GM19043 (cell line): ENCODE measurements around the gene DLX2.
"Not testable (repeated sequence)": the region's sequence is repeated elsewhere in the genome, so short reads cannot be mapped to it uniquely, and the experiment has no call there.

ENCODE experiments used
- ATAC-seq: cut with Tn5 transposase; IDR thresholded peaks from one replicate; pipeline ENCODE4 v1.9.1; 2021; ENCODE audit warnings: low read depth; ENCODE audit not compliant: unreplicated experiment

The DLX2 gene

GRCh38 chr2:172062402-172063004 is 40.2 kb downstream of the DLX2 start:
- no peak for ATAC-seq

- ATAC-seq, result not testable (repeated sequence)
Observed at GRCh38 chr2:172060118-172060517, 42.6 kb downstream of the DLX2 start.

- no peak for ATAC-seq
Observed at GRCh38 chr2:172058660-172059059, 44.0 kb downstream of the DLX2 start.

GRCh38 chr2:172056293-172056692 is 46.4 kb downstream of the DLX2 start:
- ATAC-seq, result no peak

- ATAC-seq, result no peak
Observed at GRCh38 chr2:172053486-172053885, 49.2 kb downstream of the DLX2 start.

- no peak for ATAC-seq
Observed at GRCh38 chr2:172052000-172052983, 50.4 kb downstream of the DLX2 start.

GRCh38 chr2:172050479-172051125 is 52.1 kb downstream of the DLX2 start:
- ATAC-seq, result no peak

GRCh38 chr2:172049567-172050120 is 53.1 kb downstream of the DLX2 start:
- ATAC-seq, result no peak
